ENCODE data around the gene COA4.

Gene COA4

GRCh38 chr11:73866095-73866579, 10.5 kb downstream of the COA4 start:
- DNase-seq (ENCODE audit: low read depth, low spot score): no peak

- no peak for DNase-seq (ENCODE audit: low read depth, low spot score)
Measured at GRCh38 chr11:73862986-73863385, 13.7 kb downstream of the COA4 start.

GRCh38 chr11:73860202-73860601, 16.4 kb downstream of the COA4 start:
- DNase-seq (ENCODE audit: low read depth, low spot score): no peak

GRCh38 chr11:73859671-73860070, 17.0 kb downstream of the COA4 start:
- no peak for DNase-seq (ENCODE audit: low read depth, low spot score)

GRCh38 chr11:73856031-73856567, 20.5 kb downstream of the COA4 start:
- DNase-seq (ENCODE audit: low read depth, low spot score): no peak

GRCh38 chr11:73854680-73855079, 22.0 kb downstream of the COA4 start:
- no peak for DNase-seq (ENCODE audit: low read depth, low spot score)

- no peak for DNase-seq (ENCODE audit: low read depth, low spot score)
Measured at GRCh38 chr11:73852049-73852448, 24.6 kb downstream of the COA4 start.

GRCh38 chr11:73851046-73851764, 25.4 kb downstream of the COA4 start:
- DNase-seq (ENCODE audit: low read depth, low spot score): no peak

GRCh38 chr11:73839123-73839457, 37.6 kb downstream of the COA4 start:
- DNase-seq (ENCODE audit: low read depth, low spot score): no peak

GRCh38 chr11:73838443-73839122, 38.1 kb downstream of the COA4 start:
- DNase-seq (ENCODE audit: low read depth, low spot score): peak; percentile 17

- no peak for DNase-seq (ENCODE audit: low read depth, low spot score)
Measured at GRCh38 chr11:73833067-73833466, 43.6 kb downstream of the COA4 start.

GRCh38 chr11:73830261-73830660, 46.4 kb downstream of the COA4 start:
- no peak for DNase-seq (ENCODE audit: low read depth, low spot score)

Measured in iPS DF 19.7 (cell line).